Suprapubic skin (tissue), 4 donors: ENCODE results near the gene GNB1L. TPM values are rescaled to one million over a fixed set of nuclear protein-coding genes. Genes with fewer than 3 reads are reported as not detected.

ENCODE experiments used
- DNase-seq, 2 donors: peaks; one replicate each; pipeline ENCODE4 v3.0.0-alpha.2; 2019; ENCODE audit warnings: low spot score in 2 of 2
- H3K27ac ChIP-seq: fragments of 200-600 bp; sonication (generic); one replicate; pipeline ENCODE4 v1.5.1; 2019
- H3K27me3 ChIP-seq: fragments of 200-600 bp; sonication (generic); one replicate; pipeline ENCODE4 v1.5.1; 2019
- H3K36me3 ChIP-seq: fragments of 200-600 bp; sonication (generic); one replicate; pipeline ENCODE4 v1.5.1; 2019
- H3K4me1 ChIP-seq: fragments of 200-600 bp; sonication (generic); one replicate; pipeline ENCODE4 v1.5.1; 2019
- H3K4me3 ChIP-seq: fragments of 200-600 bp; sonication (generic); one replicate; pipeline ENCODE4 v1.5.1; 2019; ENCODE audit warnings: mild to moderate bottlenecking
- H3K9me3 ChIP-seq: fragments of 200-600 bp; sonication (generic); one replicate; pipeline ENCODE4 v1.5.1; 2019
- EP300 ChIP-seq: sonication (generic); formaldehyde crosslinking; IDR thresholded peaks from one replicate; pipeline ENCODE4 v1.6.1; 2017; ENCODE audit warnings: antibody characterized with exemption
- POLR2A ChIP-seq, 2 donors: fragments of 450-650 bp; IDR thresholded peaks; one replicate each; pipeline ENCODE4 v1.6.1; 2017; ENCODE audit warnings: antibody characterized with exemption in 2 of 2, mild to moderate bottlenecking in 2 of 2, moderate library complexity in 2 of 2
- POLR2AphosphoS5 ChIP-seq, 3 donors: sonication (generic); formaldehyde crosslinking; IDR thresholded peaks; one replicate each; pipeline ENCODE4 v1.6.1; 2017; ENCODE audit warnings: antibody characterized with exemption in 3 of 3
- WGBS: methylation state at CpG from one replicate; pipeline ENCODE4 v1.1.5; 2018; 5-methylcytosine and 5-hydroxymethylcytosine counted together
- total RNA-seq, 4 donors: library from RNA; depleted of rRNA; stranded (reverse); fragments of >200 nt; gene quantifications; one replicate each; pipeline ENCODE4 v1.1.0, GENCODE V29; 2016
- TF ChIP-seq, protein P1 (sequence below), 2 donors: fragments of 200-600 bp in 1 of 2; fragments of 450-650 bp in 1 of 2; sonication (generic) in 1 of 2; IDR thresholded peaks; one replicate each; pipeline ENCODE4 v1.5.1; 2016 to 2019; ENCODE audit warnings: antibody characterized with exemption in 2 of 2, mild to moderate bottlenecking in 1 of 2, moderate library complexity in 1 of 2

Gene GNB1L
- total RNA-seq, 4 donors from 2014 or later = 6.3 to 14.6 (median 10.9) TPM

GRCh38 chr22:19748139-19748538 is 106.5 kb downstream of the GNB1L start:
- WGBS = 73% methylated on average over 4 of the region's 4 CpGs
- Histone ChIP-seq H3K4me1 (no peaks in the 10 kb centered on the region), H3K36me3 (no peaks in the 10 kb centered on the region), H3K27me3 (peaks cover 14% of the 10 kb centered on the region), H3K4me3 (no peak overlapping the region), H3K27ac (no peak overlapping the region), H3K9me3 (no peaks in the 10 kb centered on the region)
- no peak for TF ChIP-seq POLR2AphosphoS5 (IDR thresholded peaks at IDR 0.05)
- DNase-seq = no peak

- TF ChIP-seq POLR2A (IDR thresholded peaks at IDR 0.05) (no peak), POLR2AphosphoS5 (IDR thresholded peaks at IDR 0.05) (no peak), EP300 (no peak)
- TF ChIP-seq, protein P1, sequence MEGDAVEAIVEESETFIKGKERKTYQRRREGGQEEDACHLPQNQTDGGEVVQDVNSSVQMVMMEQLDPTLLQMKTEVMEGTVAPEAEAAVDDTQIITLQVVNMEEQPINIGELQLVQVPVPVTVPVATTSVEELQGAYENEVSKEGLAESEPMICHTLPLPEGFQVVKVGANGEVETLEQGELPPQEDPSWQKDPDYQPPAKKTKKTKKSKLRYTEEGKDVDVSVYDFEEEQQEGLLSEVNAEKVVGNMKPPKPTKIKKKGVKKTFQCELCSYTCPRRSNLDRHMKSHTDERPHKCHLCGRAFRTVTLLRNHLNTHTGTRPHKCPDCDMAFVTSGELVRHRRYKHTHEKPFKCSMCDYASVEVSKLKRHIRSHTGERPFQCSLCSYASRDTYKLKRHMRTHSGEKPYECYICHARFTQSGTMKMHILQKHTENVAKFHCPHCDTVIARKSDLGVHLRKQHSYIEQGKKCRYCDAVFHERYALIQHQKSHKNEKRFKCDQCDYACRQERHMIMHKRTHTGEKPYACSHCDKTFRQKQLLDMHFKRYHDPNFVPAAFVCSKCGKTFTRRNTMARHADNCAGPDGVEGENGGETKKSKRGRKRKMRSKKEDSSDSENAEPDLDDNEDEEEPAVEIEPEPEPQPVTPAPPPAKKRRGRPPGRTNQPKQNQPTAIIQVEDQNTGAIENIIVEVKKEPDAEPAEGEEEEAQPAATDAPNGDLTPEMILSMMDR (IDR thresholded peaks at IDR 0.05) = no peak
- no peak for DNase-seq
- WGBS = 100% methylated on average over 1 of the region's 12 CpGs
- Histone ChIP-seq H3K27ac (no peak overlapping the region), H3K9me3 (no peaks in the 10 kb centered on the region), H3K27me3 (peaks cover 14% of the 10 kb centered on the region), H3K4me3 (no peak overlapping the region), H3K36me3 (no peaks in the 10 kb centered on the region), H3K4me1 (no peaks in the 10 kb centered on the region)
Measured at GRCh38 chr22:19747551-19747950, 107.1 kb downstream of the GNB1L start.

DNA sequence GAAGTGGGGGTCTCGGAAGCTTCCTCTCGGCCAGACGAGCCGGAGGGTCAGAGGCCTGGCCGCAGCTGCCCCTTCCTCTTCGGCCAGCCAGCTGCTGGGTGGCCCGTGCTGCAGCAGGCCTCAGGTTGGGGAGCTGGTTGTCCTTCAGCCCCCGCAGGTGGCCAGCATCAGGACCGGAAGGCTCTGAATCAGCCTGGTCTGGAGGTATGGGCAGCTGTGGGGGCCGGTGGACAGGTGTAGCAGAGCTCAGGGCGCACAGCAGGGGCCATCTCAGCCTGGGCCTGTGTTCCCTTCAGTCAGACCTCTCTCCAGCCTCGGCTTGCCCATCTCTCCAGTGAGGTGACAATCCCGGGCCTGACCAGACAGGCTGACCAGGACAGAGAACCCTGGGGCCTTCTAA is 107.9 kb downstream of the GNB1L start:
- no peaks in the 10 kb centered on the region for H3K4me1 ChIP-seq
- H3K27ac ChIP-seq = no peak overlapping the region
- peaks cover 14% of the 10 kb centered on the region for H3K27me3 ChIP-seq
- WGBS = 100% methylated on average over 3 of the region's 13 CpGs
- H3K36me3 ChIP-seq = no peaks in the 10 kb centered on the region
- no peak for TF ChIP-seq POLR2AphosphoS5 (IDR thresholded peaks at IDR 0.05)
- TF ChIP-seq EP300 = no peak
- TF ChIP-seq, protein P1 (IDR thresholded peaks at IDR 0.05) = no peak
- no peak for TF ChIP-seq POLR2A (IDR thresholded peaks at IDR 0.05)
- no peak for DNase-seq
- H3K4me3 ChIP-seq = no peak overlapping the region
- no peaks in the 10 kb centered on the region for H3K9me3 ChIP-seq

DNA sequence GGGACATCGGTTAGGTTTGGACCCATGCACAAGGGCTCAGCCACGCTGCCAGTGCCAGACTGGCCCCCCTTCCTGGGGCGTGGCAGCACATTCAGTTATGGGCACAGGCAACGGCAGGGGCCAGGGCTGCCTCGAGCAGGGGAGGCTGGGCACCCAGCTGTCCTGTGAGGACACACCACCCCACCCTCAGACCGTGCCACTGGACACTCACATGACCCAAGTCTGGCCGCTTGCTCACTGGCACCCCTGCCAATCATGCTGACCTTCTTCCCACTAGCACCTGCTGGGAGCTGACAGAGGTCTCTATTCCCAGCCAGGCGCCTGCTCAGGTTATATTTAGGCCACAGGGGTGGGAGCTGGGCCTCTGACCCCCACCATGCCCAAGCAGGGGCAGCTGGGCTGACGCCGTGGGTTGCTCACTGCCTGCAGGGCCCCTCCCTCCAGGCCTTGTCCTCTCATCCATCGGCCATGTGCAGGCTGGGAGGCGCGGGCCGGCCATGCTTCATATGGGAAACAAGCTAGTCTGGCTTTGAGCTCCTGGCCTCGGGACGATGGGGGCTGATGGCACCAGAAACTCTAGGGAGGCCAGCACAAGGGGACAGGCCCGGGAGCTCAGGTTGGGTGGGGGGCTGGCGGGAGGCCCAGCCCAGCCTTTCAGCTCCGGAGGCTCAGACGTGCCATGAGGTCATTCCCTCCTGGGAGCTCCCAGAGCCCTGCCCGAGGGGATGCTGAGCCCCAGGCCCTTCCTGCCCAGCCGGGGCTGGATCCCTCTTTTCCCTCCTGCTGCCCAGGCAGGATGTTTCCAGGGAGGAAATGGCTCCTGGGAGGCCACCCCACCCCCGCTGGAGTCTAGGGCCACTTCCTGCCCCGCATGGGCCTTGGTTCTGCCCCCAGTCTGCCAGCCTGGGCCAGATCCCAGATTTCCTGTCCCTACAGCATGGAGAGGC is 109.2 kb downstream of the GNB1L start:
- Histone ChIP-seq H3K27ac (no peak overlapping the region), H3K27me3 (peaks cover 7% of the 10 kb centered on the region), H3K36me3 (no peaks in the 10 kb centered on the region), H3K9me3 (no peaks in the 10 kb centered on the region), H3K4me3 (no peak overlapping the region), H3K4me1 (no peaks in the 10 kb centered on the region)
- DNase-seq = no peak
- WGBS = 60% methylated on average over 5 of the region's 24 CpGs
- TF ChIP-seq EP300 (no peak), POLR2A (IDR thresholded peaks at IDR 0.05) (no peak), POLR2AphosphoS5 (IDR thresholded peaks at IDR 0.05) (no peak)
- TF ChIP-seq, protein P1 (IDR thresholded peaks at IDR 0.05) = no peak

- WGBS = 86% methylated on average over 10 of the region's 13 CpGs
- Histone ChIP-seq H3K36me3 (no peaks in the 10 kb centered on the region), H3K4me3 (no peak overlapping the region), H3K4me1 (no peaks in the 10 kb centered on the region), H3K27me3 (no peaks in the 10 kb centered on the region), H3K9me3 (no peaks in the 10 kb centered on the region), H3K27ac (no peak overlapping the region)
- DNase-seq = no peak
- TF ChIP-seq POLR2A (IDR thresholded peaks at IDR 0.05) (no peak), POLR2AphosphoS5 (IDR thresholded peaks at IDR 0.05) (no peak), EP300 (no peak)
- TF ChIP-seq, protein P1 (IDR thresholded peaks at IDR 0.05) = no peak
Measured at GRCh38 chr22:19744350-19745006, 110.2 kb downstream of the GNB1L start.
